Transverse colon (tissue), 4 donors: ENCODE results near the gene MLLT1. TPM values are rescaled to one million over a fixed set of nuclear protein-coding genes. Genes with fewer than 3 reads are reported as not detected.
A peak's percentile ranks its signal among the peaks of the same experiment; 100 is the strongest.

Experiments
- DNase-seq: peaks from one replicate; pipeline ENCODE4 v3.0.0-alpha.2; 2019
- H3K27ac ChIP-seq, 4 donors: fragments of 200-600 bp; sonication (generic); 2 replicates each; pipeline ENCODE4 v1.5.1; 2016 to 2018; ENCODE audit warnings: inconsistent platforms in 4 of 4
- H3K27me3 ChIP-seq: fragments of 200-600 bp; sonication (generic); 2 replicates; pipeline ENCODE4 v1.5.1; 2017; ENCODE audit warnings: inconsistent platforms
- H3K36me3 ChIP-seq, 4 donors: fragments of 200-600 bp; sonication (generic); 2 replicates each; pipeline ENCODE4 v1.5.1; 2017 to 2019; ENCODE audit warnings: inconsistent platforms in 4 of 4
- H3K4me1 ChIP-seq, 4 donors: fragments of 200-600 bp; sonication (generic); 2 replicates each; pipeline ENCODE4 v1.5.1; 2017 to 2020; ENCODE audit warnings: inconsistent platforms in 4 of 4
- H3K4me3 ChIP-seq, 4 donors: fragments of 200-600 bp; sonication (generic); 1 replicate in 1 of 4; 2 replicates in 3 of 4; pipeline versions ENCODE4 v1.5.1 to v1.6.1; 2017 to 2019; ENCODE audit warnings: inconsistent platforms in 4 of 4
- H3K9me3 ChIP-seq, 2 donors: fragments of 200-600 bp; sonication (generic); 2 replicates each; pipeline ENCODE4 v1.5.1; 2017 to 2019; ENCODE audit warnings: inconsistent platforms in 2 of 2
- CTCF ChIP-seq, 5 experiments: fragments of 200-600 bp in 3 of 5; fragments of 450-650 bp in 2 of 5; sonication (generic) in 3 of 5; IDR thresholded peaks; 1 replicate in 2 of 5; 2 replicates in 3 of 5; pipeline ENCODE4 v1.5.1; 2016 to 2017; ENCODE audit warnings: antibody characterized with exemption in 5 of 5, inconsistent platforms in 3 of 5, mild to moderate bottlenecking in 2 of 5, moderate library complexity in 1 of 5
- EP300 ChIP-seq: sonication (generic); formaldehyde crosslinking; IDR thresholded peaks from one replicate; pipeline ENCODE4 v1.6.1; 2017; ENCODE audit warnings: antibody characterized with exemption, low read depth
- POLR2A ChIP-seq: fragments of 450-650 bp; IDR thresholded peaks from one replicate; pipeline ENCODE4 v1.6.1; 2016; ENCODE audit warnings: antibody characterized with exemption, mild to moderate bottlenecking, moderate library complexity
- POLR2AphosphoS5 ChIP-seq, 3 donors: sonication (generic); formaldehyde crosslinking; IDR thresholded peaks; one replicate each; pipeline ENCODE4 v1.6.1; 2016; ENCODE audit warnings: antibody characterized with exemption in 3 of 3
- WGBS, 2 donors: methylation state at CpG; one replicate each; pipeline ENCODE4 v1.1.5; 2018; ENCODE audit warnings: low coverage in 1 of 2; 5-methylcytosine and 5-hydroxymethylcytosine counted together
- in situ Hi-C, 4 donors: fragments of 200-750 bp; cut with MboI; loops; one replicate each; pipeline versions ENCODE4 v1.15.0 to v1.15.1; 2017; ENCODE audit warnings: low sequenced_read_pairs in 3 of 4, low pct_ligation_motif_present in 1 of 4, low pct_unique_long_range_greater_than_20kb in 1 of 4
- intact Hi-C: fragments of 100-400 bp; cut with DNase I; formaldehyde crosslinking; loops from one replicate; pipeline ENCODE4 v1.15.1; 2023; ENCODE audit warnings: low total_unique reads
- small RNA-seq, 4 donors: library from RNA; depleted of rRNA; stranded (forward); fragments of <200 nt; gene quantifications; one replicate each; pipeline ENCODE3, GENCODE V24; 2016
- total RNA-seq, 4 donors: library from RNA; depleted of rRNA; stranded (reverse); fragments of >200 nt; gene quantifications; one replicate each; pipeline ENCODE4 v1.1.0, GENCODE V29; 2016

MLLT1 gene
- total RNA-seq, 4 donors from 2014 or later = 12.3 to 34.6 (median 19.7) TPM

- no peaks in the 10 kb centered on the region for H3K9me3 ChIP-seq
- 87 to 100% methylated on average over 1 of the region's 1 CpG for WGBS, 2 donors
- H3K27ac ChIP-seq = no peak overlapping the region
- no peaks in the 10 kb centered on the region for H3K4me1 ChIP-seq
- no peak for TF ChIP-seq POLR2A
- intact Hi-C loops = no loop called here
- no peak for DNase-seq
- no peaks in the 10 kb centered on the region for H3K36me3 ChIP-seq
- in situ Hi-C loops = no loop called here
- no peak overlapping the region for H3K4me3 ChIP-seq
- H3K27me3 ChIP-seq = no peaks in the 10 kb centered on the region
Observed at GRCh38 chr19:6167115-6167514, 112.7 kb downstream of the MLLT1 start.

GRCh38 chr19:6164906-6165531 is 114.8 kb downstream of the MLLT1 start:
- no peaks in the 10 kb centered on the region for H3K27me3 ChIP-seq
- no peak overlapping the region for H3K4me3 ChIP-seq
- WGBS, 2 donors = 78 to 81% methylated on average over 3 to 5 of the region's 5 CpGs
- in situ Hi-C loops (no loop called here), intact Hi-C loops (no loop called here)
- no peaks in the 10 kb centered on the region for H3K36me3 ChIP-seq
- H3K9me3 ChIP-seq = no peaks in the 10 kb centered on the region
- H3K4me1 ChIP-seq = peaks cover 0 to 3% (median 0%) of the 10 kb centered on the region in 4 donors
- no peak for DNase-seq
- H3K27ac ChIP-seq = no peak overlapping the region
- TF ChIP-seq EP300 (no peak), POLR2A (no peak), CTCF (IDR thresholded peaks at IDR 0.05) (no peak), POLR2AphosphoS5 (IDR thresholded peaks at IDR 0.05) (no peak)

- no peaks in the 10 kb centered on the region for H3K27me3 ChIP-seq
- WGBS, 2 donors = 36 to 56% methylated on average over 6 to 8 of the region's 8 CpGs
- no peak for TF ChIP-seq POLR2A
- intact Hi-C loops (no loop called here), in situ Hi-C loops (no loop called here)
- H3K4me3 ChIP-seq = no peak overlapping the region
- H3K9me3 ChIP-seq = no peaks in the 10 kb centered on the region
- DNase-seq = peak; percentile 13
- no peak overlapping the region for H3K27ac ChIP-seq
- peaks cover 0 to 3% (median 0%) of the 10 kb centered on the region in 4 donors for H3K4me1 ChIP-seq
- H3K36me3 ChIP-seq = no peaks in the 10 kb centered on the region
Observed at GRCh38 chr19:6161271-6161850, 118.4 kb downstream of the MLLT1 start.

Small RNA genes lying within 50 kb of the gene (small RNA-seq; reads per million reads assigned to genes)
- 0 reads per million in 4 donors for gene AC011471.1

Other genes with a start within 250 kb of the MLLT1 start
- gene RFX2, start 169.5 kb downstream of the MLLT1 start, total RNA-seq = 10 to 100 TPM in 2 of 4 donors, 1 to 10 TPM in 2; 6.1 to 57.5 (median 11.8) TPM
- not detected for gene ACSBG2, start 144.3 kb downstream of the MLLT1 start, total RNA-seq
- 1 to 10 TPM in 1 of 4 donors, not detected in 3; 9.2 TPM for gene ACER1, start 53.6 kb upstream of the MLLT1 start, total RNA-seq
- gene CLPP, start 81.6 kb upstream of the MLLT1 start, total RNA-seq = 100 to 1,000 TPM in 2 of 4 donors, 10 to 100 TPM in 2; 37.2 to 138 (median 116) TPM
- gene ALKBH7, start 92.8 kb upstream of the MLLT1 start, total RNA-seq = 100 to 1,000 TPM; 135 to 188 (median 158) TPM
- 1 to 10 TPM; 1.4 to 3.7 (median 1.8) TPM for gene PSPN, start 96.0 kb upstream of the MLLT1 start, total RNA-seq
- 100 to 1,000 TPM in 1 of 4 donors, 10 to 100 TPM in 3; 42.2 to 166 (median 56.1) TPM for gene GTF2F1, start 113.2 kb upstream of the MLLT1 start, total RNA-seq
- 100 to 1,000 TPM; 100 to 206 (median 112) TPM for gene KHSRP, start 144.8 kb upstream of the MLLT1 start, total RNA-seq
- under 1 TPM in 1 of 4 donors, not detected in 3; 0.32 TPM for gene SLC25A41, start 153.8 kb upstream of the MLLT1 start, total RNA-seq
- gene SLC25A23, start 179.8 kb upstream of the MLLT1 start, total RNA-seq = 100 to 1,000 TPM in 3 of 4 donors, 10 to 100 TPM in 1; 77.2 to 216 (median 171) TPM
- gene CRB3, start 184.3 kb upstream of the MLLT1 start, total RNA-seq = 100 to 1,000 TPM in 3 of 4 donors, 10 to 100 TPM in 1; 57.9 to 391 (median 229) TPM
- gene DENND1C, start 201.8 kb upstream of the MLLT1 start, total RNA-seq = 1 to 10 TPM in 3 of 4 donors, under 1 TPM in 1; 0.40 to 7.5 (median 5.0) TPM
- gene TUBB4A, start 222.3 kb upstream of the MLLT1 start, total RNA-seq = 1 to 10 TPM in 2 of 4 donors, under 1 TPM in 1, not detected in 1; 0.60 to 1.3 (median 1.1) TPM